ENCODE data around the gene EXOSC6.
"Not testable (repeated sequence)": the region's sequence is repeated elsewhere in the genome, so short reads cannot be mapped to it uniquely, and the experiment has no call there.

Gene EXOSC6

GRCh38 chr16:70251629-70252354 lies at the start of gene EXOSC6:
Gene EXOSC6, minus strand, starts transcription at chr16:70251940. Its CDS starts 40 bp downstream, at chr16:70251900.
- TF ChIP-seq, protein P1, sequence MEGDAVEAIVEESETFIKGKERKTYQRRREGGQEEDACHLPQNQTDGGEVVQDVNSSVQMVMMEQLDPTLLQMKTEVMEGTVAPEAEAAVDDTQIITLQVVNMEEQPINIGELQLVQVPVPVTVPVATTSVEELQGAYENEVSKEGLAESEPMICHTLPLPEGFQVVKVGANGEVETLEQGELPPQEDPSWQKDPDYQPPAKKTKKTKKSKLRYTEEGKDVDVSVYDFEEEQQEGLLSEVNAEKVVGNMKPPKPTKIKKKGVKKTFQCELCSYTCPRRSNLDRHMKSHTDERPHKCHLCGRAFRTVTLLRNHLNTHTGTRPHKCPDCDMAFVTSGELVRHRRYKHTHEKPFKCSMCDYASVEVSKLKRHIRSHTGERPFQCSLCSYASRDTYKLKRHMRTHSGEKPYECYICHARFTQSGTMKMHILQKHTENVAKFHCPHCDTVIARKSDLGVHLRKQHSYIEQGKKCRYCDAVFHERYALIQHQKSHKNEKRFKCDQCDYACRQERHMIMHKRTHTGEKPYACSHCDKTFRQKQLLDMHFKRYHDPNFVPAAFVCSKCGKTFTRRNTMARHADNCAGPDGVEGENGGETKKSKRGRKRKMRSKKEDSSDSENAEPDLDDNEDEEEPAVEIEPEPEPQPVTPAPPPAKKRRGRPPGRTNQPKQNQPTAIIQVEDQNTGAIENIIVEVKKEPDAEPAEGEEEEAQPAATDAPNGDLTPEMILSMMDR (IDR thresholded peaks at IDR 0.05; ENCODE audit: control insufficient read depth, extremely low read depth, insufficient read depth) = peak; percentile 95
- peak; percentile 77 for DNase-seq (ENCODE audit: low read depth)
- peak within 1 kb of the TSS; percentile 62 for H3K4me3 ChIP-seq (ENCODE audit: low read depth, low read length)

- DNase-seq (ENCODE audit: low read depth) = no peak
- H3K4me3 ChIP-seq (ENCODE audit: low read depth, low read length) = no peak overlapping the region
- TF ChIP-seq, protein P1 (IDR thresholded peaks at IDR 0.05; ENCODE audit: control insufficient read depth, extremely low read depth, insufficient read depth) = no peak
These were observed 49.4 kb upstream of the EXOSC6 start for GRCh38 chr16:70301121-70301520.

GRCh38 chr16:70298988-70299938 lies 47.5 kb upstream of the EXOSC6 start, which contains the start of gene DDX19B:
Gene DDX19B, plus strand, starts transcription at chr16:70299186. Its CDS starts 112 bp downstream, at chr16:70299298.
- H3K4me3 ChIP-seq (ENCODE audit: low read depth, low read length) = peak within 1 kb of the TSS; percentile 81
- TF ChIP-seq, protein P1 (IDR thresholded peaks at IDR 0.05; ENCODE audit: control insufficient read depth, extremely low read depth, insufficient read depth) = no peak
- DNase-seq (ENCODE audit: low read depth) = no peak

DNA sequence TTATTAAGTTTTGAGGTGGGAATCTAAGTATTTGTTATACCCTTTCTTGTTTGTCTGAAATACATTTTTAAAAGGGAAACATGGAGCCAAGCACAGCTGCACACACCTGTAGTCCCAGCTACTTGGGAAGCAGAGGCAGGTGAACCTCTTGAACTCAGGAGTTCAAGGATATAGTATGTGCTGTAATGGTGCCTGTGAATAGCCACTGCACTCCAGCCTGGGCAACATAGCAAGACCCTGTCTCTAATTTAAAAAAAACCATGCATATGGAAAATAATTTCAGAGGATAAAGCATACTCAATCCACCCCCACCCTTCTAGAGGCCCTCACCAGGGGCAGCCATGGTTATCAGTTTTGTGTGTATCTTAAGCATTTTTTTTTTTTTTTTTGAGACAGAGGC lies 43.9 kb upstream of the EXOSC6 start:
- no peak overlapping the region for H3K4me3 ChIP-seq (ENCODE audit: low read depth, low read length)
- TF ChIP-seq, protein P1 (IDR thresholded peaks at IDR 0.05; ENCODE audit: control insufficient read depth, extremely low read depth, insufficient read depth) = no peak
- DNase-seq (ENCODE audit: low read depth) = no peak

DNA sequence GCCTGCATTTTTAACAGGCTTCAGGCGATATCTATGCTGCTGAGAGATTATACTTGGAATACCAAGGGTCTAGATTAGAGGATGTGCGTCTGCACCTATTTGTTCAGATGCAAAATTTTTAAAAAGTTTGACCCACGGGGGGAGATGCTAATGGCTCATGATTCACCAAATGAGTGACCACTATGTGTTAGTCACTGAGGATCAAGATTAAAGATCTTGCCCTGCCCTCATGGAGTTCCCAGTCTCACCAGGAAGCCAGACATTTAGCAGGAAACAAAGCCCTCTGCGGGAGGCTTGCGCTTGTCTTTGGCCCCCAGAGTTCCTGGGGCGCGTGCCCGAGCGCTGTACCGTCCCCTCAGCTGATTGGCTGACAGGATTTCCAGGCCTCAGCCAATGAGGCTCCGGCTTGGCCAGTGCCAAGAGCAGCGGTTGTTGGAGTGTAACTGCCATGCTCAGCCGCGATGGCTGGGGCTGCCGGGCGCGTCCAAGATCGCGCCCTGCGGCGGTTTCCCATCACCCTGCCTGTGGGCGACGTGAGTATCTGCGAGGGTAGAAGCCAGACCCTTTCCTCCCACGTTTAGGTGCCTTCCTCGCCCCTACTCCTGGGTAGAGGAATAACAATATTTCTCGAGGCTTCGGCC lies 42.8 kb upstream of the EXOSC6 start:
- TF ChIP-seq, protein P1 (IDR thresholded peaks at IDR 0.05; ENCODE audit: control insufficient read depth, extremely low read depth, insufficient read depth) = no peak
- no peak overlapping the region for H3K4me3 ChIP-seq (ENCODE audit: low read depth, low read length)
- no peak for DNase-seq (ENCODE audit: low read depth)

GRCh38 chr16:70292148-70292547 lies 40.4 kb upstream of the EXOSC6 start:
- H3K4me3 ChIP-seq (ENCODE audit: low read depth, low read length); DNase-seq (ENCODE audit: low read depth): not testable (repeated sequence)

All from LNCaP clone FGC (cell line).